Measurements from ENCODE around the gene ZDHHC11B.

Gene ZDHHC11B

DNA sequence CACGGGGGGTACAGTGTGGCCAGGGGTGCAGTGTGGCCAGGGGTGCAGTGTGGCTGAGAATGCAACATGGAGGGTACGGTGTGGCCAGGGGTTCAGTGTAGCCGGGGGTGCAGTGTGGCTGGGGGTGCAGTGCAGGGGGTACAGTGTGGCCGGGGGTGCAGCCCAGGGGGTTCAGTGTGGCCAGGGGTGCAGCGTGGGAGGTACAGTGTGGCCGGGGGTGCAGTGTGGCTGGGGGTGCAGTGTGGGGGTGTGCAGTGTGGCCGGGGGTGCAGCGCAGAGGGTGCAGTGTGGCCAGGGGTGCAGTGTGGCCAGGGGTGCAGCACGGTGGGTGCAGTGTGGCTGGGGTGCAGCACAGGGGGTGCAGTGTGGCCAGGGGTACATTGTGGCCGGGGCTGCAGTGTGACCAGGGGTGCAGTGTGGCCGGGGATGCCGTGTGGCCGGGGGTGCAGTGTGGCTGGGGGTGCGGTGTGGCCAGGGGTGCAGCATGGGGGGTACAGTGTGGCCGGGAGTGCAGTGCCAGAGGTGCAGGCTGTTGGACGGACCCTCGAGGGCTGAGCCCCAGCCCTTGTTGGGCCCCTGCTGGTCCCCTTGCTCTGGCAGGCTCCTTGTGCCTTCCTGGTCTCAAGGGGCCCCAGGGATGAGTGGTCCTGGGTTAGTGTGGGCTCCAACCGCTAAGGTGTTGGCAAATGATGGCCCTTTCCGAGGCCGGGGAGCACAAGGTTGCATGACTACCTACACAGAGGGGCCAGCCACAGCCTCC, 109.2 kb downstream of the ZDHHC11B start:
- Histone ChIP-seq H3K4me3 (ENCODE audit: low read depth in 1 of 5, low read length in 5 of 5) (no peak overlapping the region), H3K9me3 (ENCODE audit: control insufficient read depth in 5 of 5, low read length in 5 of 5) (no peaks in the 10 kb centered on the region), H3K4me1 (ENCODE audit: control insufficient read depth in 5 of 5, insufficient read depth in 5 of 5, low read length in 5 of 5) (peaks cover 4 to 42% (median 38%) of the 10 kb centered on the region in 5 donors), H3K36me3 (ENCODE audit: control insufficient read depth in 5 of 5, insufficient read depth in 5 of 5, low read length in 5 of 5) (no peaks in the 10 kb centered on the region), H3K27me3 (ENCODE audit: control insufficient read depth in 5 of 5, insufficient read depth in 4 of 5, low read length in 5 of 5) (peaks cover 0 to 14% (median 0%) of the 10 kb centered on the region in 5 donors), H3K27ac (ENCODE audit: low read depth, low read length) (no peak overlapping the region), H3K9ac (ENCODE audit: low read length in 5 of 5) (no peak overlapping the region)

DNA sequence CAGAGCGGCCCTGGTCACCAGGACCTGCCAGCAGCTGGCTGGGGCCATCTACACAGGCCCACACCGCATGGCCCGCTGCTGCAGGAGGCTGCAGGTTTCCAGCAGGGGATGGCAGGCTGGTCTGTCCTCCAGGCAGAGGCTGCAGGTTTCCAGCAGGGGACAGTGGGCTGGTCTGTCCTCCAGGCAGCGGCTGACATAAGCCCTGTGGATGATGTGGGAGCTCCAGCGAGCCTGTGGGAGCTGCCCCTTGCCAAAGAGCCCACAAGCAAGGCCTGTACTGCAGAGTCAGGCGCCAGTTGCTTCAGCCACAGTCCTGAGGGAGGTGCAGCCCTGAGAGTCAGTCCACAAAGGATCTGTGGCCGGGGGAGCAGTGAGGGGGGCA, 109.9 kb downstream of the ZDHHC11B start:
- H3K4me3 ChIP-seq (ENCODE audit: low read depth in 1 of 5, low read length in 5 of 5) = no peak overlapping the region
- no peaks in the 10 kb centered on the region for H3K36me3 ChIP-seq (ENCODE audit: control insufficient read depth in 5 of 5, insufficient read depth in 5 of 5, low read length in 5 of 5)
- no peak overlapping the region for H3K27ac ChIP-seq (ENCODE audit: low read depth, low read length)
- H3K4me1 ChIP-seq (ENCODE audit: control insufficient read depth in 5 of 5, insufficient read depth in 5 of 5, low read length in 5 of 5) = peaks cover 4 to 42% (median 38%) of the 10 kb centered on the region in 5 donors
- H3K27me3 ChIP-seq (ENCODE audit: control insufficient read depth in 5 of 5, insufficient read depth in 4 of 5, low read length in 5 of 5) = peaks cover 0 to 14% (median 0%) of the 10 kb centered on the region in 5 donors
- no peaks in the 10 kb centered on the region for H3K9me3 ChIP-seq (ENCODE audit: control insufficient read depth in 5 of 5, low read length in 5 of 5)
- H3K9ac ChIP-seq (ENCODE audit: low read length in 5 of 5) = peak overlapping the region in 1 of 5 donors; percentile 47

DNA sequence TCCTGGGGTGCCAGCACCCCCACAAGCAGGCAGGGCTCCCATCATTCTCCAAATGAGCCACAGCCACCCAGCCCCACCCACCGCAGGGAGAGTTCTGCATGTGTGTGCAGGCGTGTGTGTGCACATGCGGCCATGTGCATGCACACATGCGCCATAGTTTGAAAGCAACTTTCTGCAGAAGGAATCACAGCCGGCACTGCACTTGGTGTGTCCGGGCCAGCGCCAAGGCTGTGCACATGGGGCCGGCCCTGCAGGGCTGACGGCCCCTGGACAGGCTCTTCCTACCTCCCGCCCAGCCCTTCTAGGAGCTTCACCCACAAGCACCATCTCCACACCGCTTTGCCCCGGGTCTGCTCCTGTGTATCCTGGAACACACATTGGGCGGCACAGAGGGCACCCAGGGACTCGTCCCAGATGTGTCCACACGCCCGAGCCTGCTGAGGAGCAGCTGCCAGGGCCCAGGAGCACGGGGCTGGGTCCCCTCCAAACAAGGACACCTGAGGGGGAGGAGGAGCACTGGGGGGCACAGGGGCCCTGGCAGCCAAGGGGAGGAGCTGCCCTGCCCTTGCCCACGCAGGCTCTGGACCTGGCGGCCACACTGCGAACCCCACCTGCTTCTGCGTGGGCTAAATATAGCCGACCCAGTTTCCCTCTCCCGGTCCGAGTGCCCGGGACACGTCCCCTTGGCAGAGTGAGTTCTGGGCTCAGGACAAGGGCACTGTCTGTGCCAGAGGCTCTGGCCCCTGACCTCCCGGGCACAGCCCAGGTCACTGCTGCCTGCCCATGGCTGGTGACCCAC, 110.5 kb downstream of the ZDHHC11B start:
- H3K9me3 ChIP-seq (ENCODE audit: control insufficient read depth in 5 of 5, low read length in 5 of 5) = no peaks in the 10 kb centered on the region
- peaks cover 4 to 43% (median 42%) of the 10 kb centered on the region in 5 donors for H3K4me1 ChIP-seq (ENCODE audit: control insufficient read depth in 5 of 5, insufficient read depth in 5 of 5, low read length in 5 of 5)
- peaks cover 0 to 14% (median 0%) of the 10 kb centered on the region in 5 donors for H3K27me3 ChIP-seq (ENCODE audit: control insufficient read depth in 5 of 5, insufficient read depth in 4 of 5, low read length in 5 of 5)
- no peak overlapping the region for H3K27ac ChIP-seq (ENCODE audit: low read depth, low read length)
- peak overlapping the region in 1 of 5 donors; percentile 47 for H3K9ac ChIP-seq (ENCODE audit: low read length in 5 of 5)
- H3K4me3 ChIP-seq (ENCODE audit: low read depth in 1 of 5, low read length in 5 of 5) = no peak overlapping the region
- no peaks in the 10 kb centered on the region for H3K36me3 ChIP-seq (ENCODE audit: control insufficient read depth in 5 of 5, insufficient read depth in 5 of 5, low read length in 5 of 5)

DNA sequence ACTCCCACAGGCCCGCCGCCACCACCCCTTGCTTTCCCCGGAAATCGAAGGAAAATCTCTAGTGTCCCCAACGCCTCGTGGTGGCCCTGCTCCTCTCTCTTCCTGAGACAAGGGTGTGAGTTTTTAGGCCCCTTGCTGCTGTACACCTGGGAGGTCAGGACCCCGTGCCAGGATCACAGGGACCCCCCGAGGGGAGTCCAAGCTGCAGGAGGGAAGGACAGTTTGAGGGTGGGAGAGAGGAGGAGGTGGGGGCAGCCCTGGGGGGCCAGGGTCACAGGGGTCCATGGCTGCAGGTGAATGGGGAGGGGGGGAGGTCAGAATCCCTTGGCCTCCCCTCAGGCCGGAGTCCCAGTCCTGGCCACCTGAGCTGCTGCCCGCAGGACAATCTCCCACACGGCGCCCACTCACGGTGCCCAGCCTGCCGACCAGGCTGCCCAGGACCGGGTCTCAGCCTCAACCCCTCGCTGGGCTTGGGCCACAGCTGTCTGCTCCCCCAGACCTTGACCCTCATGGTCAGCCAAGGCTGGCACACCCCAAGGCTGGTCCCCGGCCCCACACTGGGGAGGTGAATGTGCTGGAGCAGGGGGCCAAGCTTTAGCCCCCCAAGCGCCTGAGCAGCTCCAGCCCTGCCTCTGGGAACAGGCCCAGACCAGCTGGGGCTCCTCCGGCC, 111.2 kb downstream of the ZDHHC11B start:
- peak overlapping the region in 3 of 5 donors; percentile 15 to 55 (median 54) for H3K4me3 ChIP-seq (ENCODE audit: low read depth in 1 of 5, low read length in 5 of 5)
- H3K4me1 ChIP-seq (ENCODE audit: control insufficient read depth in 5 of 5, insufficient read depth in 5 of 5, low read length in 5 of 5) = peaks cover 4 to 43% (median 42%) of the 10 kb centered on the region in 5 donors
- H3K36me3 ChIP-seq (ENCODE audit: control insufficient read depth in 5 of 5, insufficient read depth in 5 of 5, low read length in 5 of 5) = peaks cover 0 to 2% (median 0%) of the 10 kb centered on the region in 5 donors
- H3K9me3 ChIP-seq (ENCODE audit: control insufficient read depth in 5 of 5, low read length in 5 of 5) = no peaks in the 10 kb centered on the region
- H3K27ac ChIP-seq (ENCODE audit: low read depth, low read length) = no peak overlapping the region
- H3K27me3 ChIP-seq (ENCODE audit: control insufficient read depth in 5 of 5, insufficient read depth in 4 of 5, low read length in 5 of 5) = peaks cover 0 to 14% (median 0%) of the 10 kb centered on the region in 5 donors
- no peak overlapping the region for H3K9ac ChIP-seq (ENCODE audit: low read length in 5 of 5)

DNA sequence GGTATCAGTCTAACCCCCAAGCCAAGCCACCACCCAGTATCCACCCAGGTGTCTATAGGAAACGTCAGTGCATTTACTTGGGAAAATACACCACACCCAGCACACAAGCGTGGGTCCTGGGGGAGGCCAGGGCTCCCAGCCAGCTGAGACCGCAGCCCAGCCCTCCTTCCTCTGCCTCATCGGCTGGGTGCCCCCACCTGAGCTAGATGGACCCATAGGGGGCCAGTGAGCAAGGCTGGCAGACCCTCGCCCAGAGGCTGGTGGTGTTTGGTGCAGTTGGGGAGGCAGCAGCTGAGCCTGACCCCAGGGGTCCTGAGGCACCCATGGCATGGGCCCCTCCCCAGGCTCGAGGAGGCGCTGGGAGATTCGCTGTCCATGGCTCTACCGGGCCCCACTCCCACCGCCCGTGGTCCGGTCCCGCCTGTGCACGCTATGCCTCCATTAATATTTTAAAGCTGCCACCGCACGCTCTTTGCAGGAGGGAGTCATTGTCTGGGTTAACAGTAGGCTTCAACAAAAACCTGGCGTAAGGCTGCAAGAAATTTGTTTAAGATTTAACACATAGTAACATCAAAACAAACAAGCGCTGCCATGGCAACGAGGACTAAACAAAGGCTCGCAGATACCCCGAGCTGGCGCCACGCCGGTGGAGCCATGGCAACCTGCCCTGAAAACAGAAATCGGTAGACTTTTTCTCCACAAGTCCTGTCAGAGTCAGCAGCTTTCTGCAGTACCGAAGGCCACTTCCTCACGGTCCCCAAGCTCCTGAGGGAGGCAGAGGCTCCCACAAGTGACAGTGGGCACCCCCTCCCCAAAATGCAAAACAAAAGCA, 112.0 kb downstream of the ZDHHC11B start:
- Histone ChIP-seq H3K4me1 (ENCODE audit: control insufficient read depth in 5 of 5, insufficient read depth in 5 of 5, low read length in 5 of 5) (peaks cover 4 to 43% (median 42%) of the 10 kb centered on the region in 5 donors), H3K9me3 (ENCODE audit: control insufficient read depth in 5 of 5, low read length in 5 of 5) (no peaks in the 10 kb centered on the region), H3K27ac (ENCODE audit: low read depth, low read length) (no peak overlapping the region), H3K4me3 (ENCODE audit: low read depth in 1 of 5, low read length in 5 of 5) (peak overlapping the region; percentile 15 to 64 (median 54)), H3K27me3 (ENCODE audit: control insufficient read depth in 5 of 5, insufficient read depth in 4 of 5, low read length in 5 of 5) (peaks cover 0 to 14% (median 0%) of the 10 kb centered on the region in 5 donors), H3K36me3 (ENCODE audit: control insufficient read depth in 5 of 5, insufficient read depth in 5 of 5, low read length in 5 of 5) (peaks cover 0 to 2% (median 0%) of the 10 kb centered on the region in 5 donors), H3K9ac (ENCODE audit: low read length in 5 of 5) (peak overlapping the region in 2 of 5 donors; percentile 27 to 41)

DNA sequence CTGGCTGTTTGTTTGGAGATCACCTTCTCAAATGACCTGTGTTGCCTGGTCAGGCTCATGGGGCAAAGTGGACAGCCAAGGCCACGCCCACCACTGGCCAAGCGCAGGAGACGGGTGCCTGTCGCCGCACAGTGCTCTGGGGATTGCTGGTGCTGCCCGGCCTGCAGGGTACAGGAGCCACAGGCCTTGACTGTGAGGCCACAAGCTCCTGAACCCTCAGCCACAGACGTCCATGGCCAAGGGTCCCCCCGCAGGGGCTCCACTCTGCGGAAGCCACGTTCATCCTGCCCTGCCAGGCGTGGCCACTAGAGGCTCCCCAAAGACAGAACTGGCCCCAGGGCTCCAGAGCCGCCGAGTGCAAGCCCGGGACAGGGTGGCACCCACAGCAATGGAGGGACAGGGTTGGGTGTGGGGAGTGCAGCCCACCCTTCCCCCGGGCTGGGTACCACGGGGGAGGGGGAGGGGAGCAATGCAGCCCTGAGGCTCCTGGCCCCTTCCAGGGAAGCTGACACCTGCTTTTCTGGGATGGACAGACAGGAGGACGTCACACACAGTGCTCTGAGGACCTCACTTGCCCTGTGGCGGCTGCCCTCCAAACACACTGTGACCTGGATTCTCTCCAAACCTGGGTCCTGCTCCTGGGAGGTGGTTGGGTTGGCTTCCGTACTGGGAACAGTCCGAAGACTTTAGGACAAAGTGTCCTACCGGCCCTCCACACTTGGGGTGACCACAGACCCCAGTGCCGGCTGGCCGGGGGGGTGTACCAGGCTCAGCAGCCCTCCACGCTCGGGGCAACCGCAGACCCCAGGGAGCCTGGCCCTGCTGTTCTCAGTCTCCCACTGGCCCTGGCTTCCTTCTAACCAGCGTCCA, 112.8 kb downstream of the ZDHHC11B start:
- Histone ChIP-seq H3K9me3 (ENCODE audit: control insufficient read depth in 5 of 5, low read length in 5 of 5) (no peaks in the 10 kb centered on the region), H3K27ac (ENCODE audit: low read depth, low read length) (no peak overlapping the region), H3K27me3 (ENCODE audit: control insufficient read depth in 5 of 5, insufficient read depth in 4 of 5, low read length in 5 of 5) (peaks cover 0 to 14% (median 0%) of the 10 kb centered on the region in 5 donors), H3K4me3 (ENCODE audit: low read depth in 1 of 5, low read length in 5 of 5) (peak overlapping the region; percentile 17 to 64 (median 44)), H3K36me3 (ENCODE audit: control insufficient read depth in 5 of 5, insufficient read depth in 5 of 5, low read length in 5 of 5) (peaks cover 0 to 2% (median 2%) of the 10 kb centered on the region in 5 donors), H3K9ac (ENCODE audit: low read length in 5 of 5) (peak overlapping the region in 1 of 5 donors; percentile 27), H3K4me1 (ENCODE audit: control insufficient read depth in 5 of 5, insufficient read depth in 5 of 5, low read length in 5 of 5) (peaks cover 4 to 43% (median 42%) of the 10 kb centered on the region in 5 donors)

DNA sequence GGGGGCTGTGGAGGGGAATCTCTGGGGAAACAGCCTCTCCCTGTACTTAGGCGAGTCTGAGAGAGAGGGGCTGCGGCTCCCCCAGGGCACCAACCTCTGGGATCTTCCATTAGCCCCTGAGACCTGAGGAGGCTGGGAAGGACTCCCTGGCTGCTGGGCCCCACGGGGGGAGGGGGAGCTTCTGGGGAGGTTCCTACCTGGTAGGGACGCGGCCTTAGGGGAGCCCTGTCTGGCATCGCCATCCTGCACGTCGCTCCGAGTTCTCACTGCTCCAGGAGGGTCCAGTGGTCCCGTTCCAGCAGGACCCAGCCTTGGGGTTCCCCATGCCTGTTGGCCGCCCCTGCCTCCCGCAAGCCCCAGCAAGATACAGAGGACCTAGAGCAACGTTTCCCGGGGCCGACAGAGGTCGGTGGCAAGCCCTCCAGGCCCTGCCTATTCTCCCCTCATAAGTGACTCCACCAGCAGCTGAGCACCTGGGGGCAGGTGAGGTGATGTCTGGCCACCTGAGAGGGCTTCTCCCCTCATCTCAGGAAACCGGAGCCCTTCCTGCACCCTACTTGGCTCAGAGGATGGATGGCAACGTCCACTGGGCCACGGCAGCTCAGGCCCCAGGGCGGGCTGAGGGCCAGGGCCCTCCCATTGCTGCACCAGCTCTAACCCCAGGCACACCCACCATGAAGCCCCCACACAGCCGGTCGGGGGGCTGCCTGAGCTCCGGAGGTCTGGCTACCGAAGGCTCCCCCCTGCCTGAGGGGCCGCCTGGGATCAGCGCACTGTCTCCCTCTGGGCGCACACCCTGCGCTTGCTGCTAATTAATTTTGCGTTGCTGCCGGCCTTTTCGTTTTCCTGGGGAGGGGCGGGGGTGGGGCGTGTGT, 113.9 kb downstream of the ZDHHC11B start:
- no peak overlapping the region for H3K27ac ChIP-seq (ENCODE audit: low read depth, low read length)
- H3K4me1 ChIP-seq (ENCODE audit: control insufficient read depth in 5 of 5, insufficient read depth in 5 of 5, low read length in 5 of 5) = peaks cover 4 to 43% (median 42%) of the 10 kb centered on the region in 5 donors
- H3K4me3 ChIP-seq (ENCODE audit: low read depth in 1 of 5, low read length in 5 of 5) = no peak overlapping the region
- H3K9me3 ChIP-seq (ENCODE audit: control insufficient read depth in 5 of 5, low read length in 5 of 5) = no peaks in the 10 kb centered on the region
- peaks cover 0 to 6% (median 2%) of the 10 kb centered on the region in 5 donors for H3K36me3 ChIP-seq (ENCODE audit: control insufficient read depth in 5 of 5, insufficient read depth in 5 of 5, low read length in 5 of 5)
- H3K9ac ChIP-seq (ENCODE audit: low read length in 5 of 5) = no peak overlapping the region
- H3K27me3 ChIP-seq (ENCODE audit: control insufficient read depth in 5 of 5, insufficient read depth in 4 of 5, low read length in 5 of 5) = peaks cover 0 to 14% (median 0%) of the 10 kb centered on the region in 5 donors

DNA sequence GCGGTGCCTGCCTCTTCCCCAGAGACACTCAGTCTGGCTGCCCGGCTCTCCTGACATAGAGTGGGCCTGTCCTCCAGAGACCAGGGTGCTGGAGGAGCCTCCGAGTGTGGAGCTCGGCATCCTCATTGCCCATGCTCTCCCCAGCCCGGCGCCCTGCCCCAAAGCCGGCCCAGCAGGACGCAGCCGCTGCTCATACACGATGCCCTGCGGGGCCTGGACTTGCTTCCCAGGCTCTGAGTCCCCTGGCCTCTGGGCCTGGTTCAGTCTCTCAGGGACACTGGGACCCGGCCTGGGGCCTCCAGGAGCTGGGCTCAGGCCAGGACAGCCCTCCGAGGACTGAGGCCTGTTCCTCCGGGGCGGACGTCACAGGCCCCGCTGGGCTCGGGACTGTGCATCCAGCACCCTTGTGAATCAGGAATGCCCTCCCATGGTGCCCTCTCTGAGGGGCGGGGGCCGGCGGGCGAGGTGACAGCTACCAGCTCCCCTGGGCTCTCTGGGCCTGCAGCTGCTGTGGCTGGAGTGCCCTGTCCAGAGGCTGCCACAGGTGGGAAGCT, 114.6 kb downstream of the ZDHHC11B start:
- H3K4me1 ChIP-seq (ENCODE audit: control insufficient read depth in 5 of 5, insufficient read depth in 5 of 5, low read length in 5 of 5) = peaks cover 4 to 42% (median 38%) of the 10 kb centered on the region in 5 donors
- no peak overlapping the region for H3K27ac ChIP-seq (ENCODE audit: low read depth, low read length)
- no peak overlapping the region for H3K9ac ChIP-seq (ENCODE audit: low read length in 5 of 5)
- H3K27me3 ChIP-seq (ENCODE audit: control insufficient read depth in 5 of 5, insufficient read depth in 4 of 5, low read length in 5 of 5) = peaks cover 0 to 14% (median 0%) of the 10 kb centered on the region in 5 donors
- no peak overlapping the region for H3K4me3 ChIP-seq (ENCODE audit: low read depth in 1 of 5, low read length in 5 of 5)
- H3K9me3 ChIP-seq (ENCODE audit: control insufficient read depth in 5 of 5, low read length in 5 of 5) = no peaks in the 10 kb centered on the region
- H3K36me3 ChIP-seq (ENCODE audit: control insufficient read depth in 5 of 5, insufficient read depth in 5 of 5, low read length in 5 of 5) = peaks cover 0 to 10% (median 6%) of the 10 kb centered on the region in 5 donors
